Measurements from ENCODE around the gene GRIN1.
A peak's percentile ranks its signal among the peaks of the same experiment; 100 is the strongest.

Gene GRIN1

GRCh38 chr9:137148661-137149060 is 9.7 kb downstream of the GRIN1 start:
- no peak for DNase-seq

- no peak for DNase-seq
Observed at GRCh38 chr9:137149363-137149762, 10.4 kb downstream of the GRIN1 start.

- no peak for DNase-seq
Observed at GRCh38 chr9:137149942-137150616, 11.1 kb downstream of the GRIN1 start.

- DNase-seq = peak in 1 of 5 donors; percentile 63
Observed at GRCh38 chr9:137150617-137151457, 11.9 kb downstream of the GRIN1 start.

GRCh38 chr9:137152844-137153405 is 14.0 kb downstream of the GRIN1 start:
- DNase-seq = no peak

GRCh38 chr9:137156567-137157375 is 17.8 kb downstream of the GRIN1 start:
- peak in 4 of 5 donors; percentile 42 to 51 (median 48) for DNase-seq

- DNase-seq = no peak
Observed at GRCh38 chr9:137157618-137158415, 18.9 kb downstream of the GRIN1 start.

GRCh38 chr9:137158625-137159024 is 19.7 kb downstream of the GRIN1 start:
- DNase-seq = no peak

GRCh38 chr9:137159105-137160053 is 20.4 kb downstream of the GRIN1 start:
- DNase-seq = no peak

GRCh38 chr9:137160054-137160425 is 21.1 kb downstream of the GRIN1 start:
- no peak for DNase-seq

- DNase-seq = no peak
Observed at GRCh38 chr9:137160716-137161557, 22.0 kb downstream of the GRIN1 start.

- no peak for DNase-seq
Observed at GRCh38 chr9:137161558-137162486, 22.9 kb downstream of the GRIN1 start.

GRCh38 chr9:137162505-137163364 is 23.8 kb downstream of the GRIN1 start:
- DNase-seq = no peak

- DNase-seq = no peak
Observed at GRCh38 chr9:137163365-137163715, 24.4 kb downstream of the GRIN1 start.

- DNase-seq = no peak
Observed at GRCh38 chr9:137163805-137164204, 24.9 kb downstream of the GRIN1 start.

- no peak for DNase-seq
Observed at GRCh38 chr9:137164370-137165249, 25.7 kb downstream of the GRIN1 start.

Data from T-helper 1 cell (primary cell).